OCI-LY1 (cell line): ENCODE measurements around the gene HS3ST5.

Experiments
- EZH2 ChIP-seq: fragments of 200-600 bp; sonication (generic), shearing (Covaris generic); IDR thresholded peaks from 2 replicates; pipeline ENCODE4 v1.8.0; 2017; ENCODE audit warnings: borderline replicate concordance, mixed run types, mild to moderate bottlenecking, antibody characterized with exemption, low read length, moderate library complexity, mixed read lengths
- TF ChIP-seq, protein P1 (sequence below): fragments of 200-600 bp; sonication (generic), shearing (Covaris generic); IDR thresholded peaks from 2 replicates; pipeline ENCODE4 v1.5.1; 2017; ENCODE audit warnings: mild to moderate bottlenecking, antibody characterized with exemption, low read length, moderate library complexity, mixed read lengths

- TF ChIP-seq, protein P1, sequence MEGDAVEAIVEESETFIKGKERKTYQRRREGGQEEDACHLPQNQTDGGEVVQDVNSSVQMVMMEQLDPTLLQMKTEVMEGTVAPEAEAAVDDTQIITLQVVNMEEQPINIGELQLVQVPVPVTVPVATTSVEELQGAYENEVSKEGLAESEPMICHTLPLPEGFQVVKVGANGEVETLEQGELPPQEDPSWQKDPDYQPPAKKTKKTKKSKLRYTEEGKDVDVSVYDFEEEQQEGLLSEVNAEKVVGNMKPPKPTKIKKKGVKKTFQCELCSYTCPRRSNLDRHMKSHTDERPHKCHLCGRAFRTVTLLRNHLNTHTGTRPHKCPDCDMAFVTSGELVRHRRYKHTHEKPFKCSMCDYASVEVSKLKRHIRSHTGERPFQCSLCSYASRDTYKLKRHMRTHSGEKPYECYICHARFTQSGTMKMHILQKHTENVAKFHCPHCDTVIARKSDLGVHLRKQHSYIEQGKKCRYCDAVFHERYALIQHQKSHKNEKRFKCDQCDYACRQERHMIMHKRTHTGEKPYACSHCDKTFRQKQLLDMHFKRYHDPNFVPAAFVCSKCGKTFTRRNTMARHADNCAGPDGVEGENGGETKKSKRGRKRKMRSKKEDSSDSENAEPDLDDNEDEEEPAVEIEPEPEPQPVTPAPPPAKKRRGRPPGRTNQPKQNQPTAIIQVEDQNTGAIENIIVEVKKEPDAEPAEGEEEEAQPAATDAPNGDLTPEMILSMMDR: no peak
- no peak for TF ChIP-seq EZH2
Observed at GRCh38 chr6:114010540-114010939, 332.3 kb downstream of the HS3ST5 start.
